C4-2B (cell line): ENCODE data around the gene NDUFAF2.

Experiments used
- H3K27ac ChIP-seq: fragments of 450-650 bp; 2 replicates; pipeline ENCODE4 v1.5.1; 2017
- ZFX ChIP-seq: fragments of 450-650 bp; IDR thresholded peaks from 2 replicates; pipeline ENCODE4 v1.6.1; 2017
- TF ChIP-seq, protein P1 (sequence below): fragments of 450-650 bp; conservative IDR thresholded peaks from 2 replicates; pipeline ENCODE4 v1.5.1; 2017; ENCODE audit warnings: mild to moderate bottlenecking

Gene NDUFAF2, protein sequence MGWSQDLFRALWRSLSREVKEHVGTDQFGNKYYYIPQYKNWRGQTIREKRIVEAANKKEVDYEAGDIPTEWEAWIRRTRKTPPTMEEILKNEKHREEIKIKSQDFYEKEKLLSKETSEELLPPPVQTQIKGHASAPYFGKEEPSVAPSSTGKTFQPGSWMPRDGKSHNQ

DNA sequence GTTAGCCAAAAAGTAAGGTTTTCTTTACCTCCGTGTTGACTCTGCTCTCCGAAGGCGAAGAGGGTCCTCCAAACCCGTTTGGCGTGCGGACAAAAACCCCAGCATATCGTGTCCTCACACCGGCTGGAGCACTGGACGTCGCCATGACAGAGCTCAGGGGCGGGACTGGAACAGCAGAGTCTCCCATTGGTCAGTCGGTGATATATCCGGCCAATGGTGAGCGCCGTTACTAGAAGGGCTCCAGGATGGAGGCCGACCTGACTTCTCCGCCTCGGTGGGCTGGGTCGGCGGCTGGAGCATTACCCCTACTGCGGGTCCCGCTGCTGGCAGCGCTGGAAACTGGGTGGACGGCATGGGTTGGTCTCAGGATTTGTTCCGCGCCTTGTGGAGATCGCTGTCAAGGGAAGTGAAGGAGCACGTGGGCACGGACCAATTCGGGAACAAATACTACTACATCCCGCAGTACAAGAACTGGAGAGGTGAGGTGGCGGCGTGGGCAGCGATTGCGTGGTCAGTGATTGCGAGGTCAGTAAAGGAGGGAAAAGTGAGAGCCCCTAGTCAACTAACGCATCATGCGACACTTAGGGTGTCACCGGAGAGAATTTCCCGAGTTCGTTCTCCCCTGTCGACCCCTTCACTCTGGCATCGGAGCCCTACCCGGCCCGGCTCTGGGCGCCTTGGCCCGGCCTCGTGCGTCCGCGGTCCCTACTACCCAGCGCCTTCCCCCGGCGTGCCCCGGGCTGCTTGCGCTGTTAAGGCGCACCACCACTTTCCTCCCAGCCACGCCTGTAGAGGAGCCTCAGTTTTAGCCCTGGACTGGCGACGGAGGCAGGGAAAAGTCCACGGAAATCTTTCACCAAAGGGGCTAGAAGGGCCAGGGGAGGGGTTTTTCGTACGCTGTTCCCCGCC, at the start of gene NDUFAF2, which contains the start of gene ERCC8:
Gene NDUFAF2 (plus strand): TSS at position 302 of the 909 bp plus-strand sequence. CDS start 51 bp downstream, at position 353.
Gene ERCC8 (minus strand): TSS at position 167 of the 909 bp plus-strand sequence. CDS start 62 bp downstream, at position 105.
- H3K27ac ChIP-seq: peak within 1 kb of the TSS; percentile 72
- TF ChIP-seq ZFX: peak; percentile 68
- TF ChIP-seq, protein P1, sequence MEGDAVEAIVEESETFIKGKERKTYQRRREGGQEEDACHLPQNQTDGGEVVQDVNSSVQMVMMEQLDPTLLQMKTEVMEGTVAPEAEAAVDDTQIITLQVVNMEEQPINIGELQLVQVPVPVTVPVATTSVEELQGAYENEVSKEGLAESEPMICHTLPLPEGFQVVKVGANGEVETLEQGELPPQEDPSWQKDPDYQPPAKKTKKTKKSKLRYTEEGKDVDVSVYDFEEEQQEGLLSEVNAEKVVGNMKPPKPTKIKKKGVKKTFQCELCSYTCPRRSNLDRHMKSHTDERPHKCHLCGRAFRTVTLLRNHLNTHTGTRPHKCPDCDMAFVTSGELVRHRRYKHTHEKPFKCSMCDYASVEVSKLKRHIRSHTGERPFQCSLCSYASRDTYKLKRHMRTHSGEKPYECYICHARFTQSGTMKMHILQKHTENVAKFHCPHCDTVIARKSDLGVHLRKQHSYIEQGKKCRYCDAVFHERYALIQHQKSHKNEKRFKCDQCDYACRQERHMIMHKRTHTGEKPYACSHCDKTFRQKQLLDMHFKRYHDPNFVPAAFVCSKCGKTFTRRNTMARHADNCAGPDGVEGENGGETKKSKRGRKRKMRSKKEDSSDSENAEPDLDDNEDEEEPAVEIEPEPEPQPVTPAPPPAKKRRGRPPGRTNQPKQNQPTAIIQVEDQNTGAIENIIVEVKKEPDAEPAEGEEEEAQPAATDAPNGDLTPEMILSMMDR: no peak

DNA sequence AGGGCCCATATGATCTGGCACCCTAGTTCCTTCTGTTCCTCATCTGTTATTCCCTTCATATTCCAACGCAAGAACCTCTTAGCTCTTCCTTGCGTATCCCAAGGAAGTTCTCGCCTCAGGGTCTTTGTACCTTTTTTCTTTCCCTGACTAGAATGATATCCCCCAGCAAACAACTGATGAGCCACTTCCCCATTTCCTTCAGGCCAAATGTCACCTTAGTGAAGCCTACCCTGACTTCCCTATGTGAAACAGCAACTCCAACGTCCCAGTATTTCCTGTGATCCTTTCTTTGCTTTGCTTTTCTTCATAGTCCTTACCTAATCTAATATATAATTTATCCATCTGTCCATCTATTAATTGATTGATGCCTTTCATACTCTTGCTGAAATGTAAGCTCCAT, 48.0 kb upstream of the NDUFAF2 start:
- TF ChIP-seq, protein P1: no peak
- TF ChIP-seq ZFX: no peak

DNA sequence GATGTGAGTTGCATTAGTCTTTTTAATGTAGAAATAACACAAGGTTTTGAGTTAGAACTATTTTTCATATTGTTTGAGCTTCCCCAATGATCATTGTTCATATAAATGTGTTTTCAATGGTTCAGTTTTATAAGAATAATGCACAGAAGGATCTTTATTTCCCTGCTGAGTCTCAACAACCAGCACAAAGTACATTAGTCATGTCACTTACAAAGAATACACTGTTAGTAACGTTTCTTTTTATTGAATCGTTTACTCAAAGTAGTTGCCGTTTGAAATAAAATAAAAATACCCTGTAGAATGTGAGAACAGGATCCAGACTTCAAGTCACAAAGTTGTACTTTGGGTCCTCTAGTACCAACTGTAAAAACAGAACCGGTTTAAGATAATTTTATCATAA, 41.6 kb upstream of the NDUFAF2 start:
- TF ChIP-seq ZFX: no peak
- TF ChIP-seq, protein P1: no peak
- H3K27ac ChIP-seq: no peak overlapping the region

More for the DNA sequence above, 48.0 kb upstream of the NDUFAF2 start:
- no peak overlapping the region for H3K27ac ChIP-seq

DNA sequence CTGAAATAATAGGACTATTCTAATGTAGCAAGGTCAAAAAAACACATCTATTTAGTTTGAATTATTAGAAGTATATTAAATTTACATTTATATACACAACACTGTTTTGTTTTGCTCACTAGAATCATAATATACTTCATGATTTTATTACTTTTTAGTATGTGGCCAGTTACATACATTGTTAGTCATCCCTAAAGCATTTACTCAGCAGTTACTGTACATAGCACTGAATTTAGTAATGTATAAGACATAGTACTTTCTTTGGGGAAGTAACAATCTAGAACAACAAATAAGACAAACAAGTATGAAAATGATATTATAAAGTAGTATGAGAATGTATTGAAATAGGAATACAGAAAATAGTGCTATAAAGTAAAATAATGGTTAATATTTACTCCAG, 28.4 kb upstream of the NDUFAF2 start:
- TF ChIP-seq, protein P1: no peak
- no peak overlapping the region for H3K27ac ChIP-seq

DNA sequence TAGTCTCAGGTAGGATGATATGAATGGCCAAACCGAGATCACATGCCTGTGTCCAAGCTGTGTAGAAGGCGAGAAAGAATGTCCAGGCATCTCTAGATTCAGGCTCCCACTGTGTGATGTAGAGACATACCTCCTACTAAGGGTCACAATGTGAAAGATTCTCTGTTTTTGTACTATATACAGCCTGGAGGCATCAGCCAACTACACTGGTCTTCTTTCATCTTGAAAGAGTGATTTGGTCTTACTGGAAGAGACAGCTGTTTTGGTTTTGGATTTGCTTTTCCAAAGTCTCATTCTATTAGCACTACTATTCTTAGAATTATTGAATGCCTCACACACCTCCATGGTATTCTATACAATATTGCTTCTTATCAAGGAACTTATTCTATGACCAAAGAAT, 26.5 kb upstream of the NDUFAF2 start:
- no peak overlapping the region for H3K27ac ChIP-seq
- TF ChIP-seq ZFX: no peak
- TF ChIP-seq, protein P1: no peak

DNA sequence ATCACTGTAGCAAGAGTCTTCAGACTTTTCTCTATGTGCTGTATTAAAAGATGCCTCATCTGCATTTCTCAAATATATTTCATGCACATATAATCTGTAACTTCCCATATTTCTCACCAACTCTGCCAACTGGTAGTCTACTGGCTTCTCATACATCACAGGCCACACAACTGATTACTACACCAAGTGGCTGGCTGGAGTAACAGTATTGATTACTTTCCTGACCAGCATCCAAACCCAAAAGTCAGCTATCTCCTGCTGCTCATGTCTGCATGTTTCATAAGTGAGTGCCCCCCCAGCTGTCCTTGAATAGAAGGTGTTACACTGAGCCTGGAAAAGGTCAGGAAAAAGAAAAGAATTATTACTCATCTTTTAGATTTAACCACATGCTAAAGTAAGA, 17.6 kb upstream of the NDUFAF2 start:
- no peak overlapping the region for H3K27ac ChIP-seq
- TF ChIP-seq ZFX: no peak
- TF ChIP-seq, protein P1: no peak

DNA sequence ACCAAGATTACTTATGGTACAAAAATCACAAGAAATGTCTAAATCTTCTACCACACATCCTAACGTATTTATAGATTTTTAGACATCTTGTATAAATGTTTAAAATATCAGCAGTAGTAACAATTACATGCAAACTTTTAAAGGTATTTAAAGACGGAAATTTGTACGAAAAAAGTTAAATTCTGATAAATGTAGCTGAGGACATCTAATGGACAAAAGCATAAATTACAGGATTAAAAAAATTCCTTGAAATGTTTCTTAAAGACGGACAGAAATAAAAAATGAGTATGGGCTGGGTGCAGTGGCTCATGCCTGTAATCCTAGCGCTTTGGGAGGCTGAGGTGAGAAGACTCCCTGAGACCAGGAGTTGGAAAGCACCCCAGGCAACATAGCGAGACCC, 16.0 kb upstream of the NDUFAF2 start:
- no peak overlapping the region for H3K27ac ChIP-seq
- no peak for TF ChIP-seq ZFX
- TF ChIP-seq, protein P1: peak; percentile 75
